K562 (cell line): ENCODE measurements around the gene POR. TPM values are rescaled to one million over a fixed set of nuclear protein-coding genes. Genes with fewer than 3 reads are reported as not detected.

Experiments used
- ADNP ChIP-seq: fragments of 200-800 bp; sonication (Bioruptor generic); IDR thresholded peaks from 2 replicates; pipeline ENCODE4 v1.6.1; 2016; ENCODE audit warnings: missing genetic modification characterization, missing compliant biosample characterization
- C11orf30 ChIP-seq: fragments of 450-650 bp; IDR thresholded peaks from 2 replicates; pipeline ENCODE4 v1.6.1; 2016; ENCODE audit warnings: low read depth, mild to moderate bottlenecking
- CEBPG ChIP-seq, 3 experiments: fragments of 200-800 bp in 1 of 3; sonication (Bioruptor generic) in 1 of 3; sonication (generic) in 1 of 3; formaldehyde crosslinking in 1 of 3; IDR thresholded peaks in 2 of 3; conservative IDR thresholded peaks in 1 of 3; 2 replicates each; pipeline versions ENCODE4 v1.6.1 to v1.8.0; 2016 to 2022; ENCODE audit warnings: missing compliant biosample characterization in 2 of 3, missing genetic modification characterization in 2 of 3, mild to moderate bottlenecking in 1 of 3, missing genetic modification reagents in 1 of 3
- DACH1 ChIP-seq: fragments of 450-650 bp; IDR thresholded peaks from 2 replicates; pipeline ENCODE4 v1.6.1; 2018; ENCODE audit not compliant: partially characterized antibody
- DMBX1 ChIP-seq: fragments of 250-450 bp; sonication (Bioruptor Pico); IDR thresholded peaks from 2 replicates; pipeline ENCODE4 v1.8.0; 2022; ENCODE audit warnings: inconsistent platforms, mild to moderate bottlenecking, moderate library complexity, borderline replicate concordance
- EP300 ChIP-seq: IDR thresholded peaks from 2 replicates; pipeline ENCODE4 v1.6.1; 2012; ENCODE audit warnings: low read length, improper control_type of control experiment
- ETV5 ChIP-seq: sonication (generic); formaldehyde crosslinking; IDR thresholded peaks from 2 replicates; pipeline ENCODE4 v1.4.0; 2020; ENCODE audit warnings: low read depth, mild to moderate bottlenecking, missing genetic modification reagents
- FOS ChIP-seq: IDR thresholded peaks from 3 replicates; pipeline ENCODE4 v1.6.1; 2011; ENCODE audit not compliant: insufficient read length; ENCODE audit errors: extremely low read depth
- MYC ChIP-seq, 2 experiments: fragments of 250-450 bp in 1 of 2; sonication (Bioruptor Pico) in 1 of 2; IDR thresholded peaks; 2 replicates each; pipeline versions ENCODE4 v1.5.1 to v1.6.1; 2012 to 2021; ENCODE audit warnings: low read depth in 2 of 2, borderline replicate concordance in 1 of 2, improper control_type of control experiment in 1 of 2, low read length in 1 of 2, mild to moderate bottlenecking in 1 of 2, moderate library complexity in 1 of 2
- NCOA6 ChIP-seq: fragments of 450-650 bp; IDR thresholded peaks from 2 replicates; pipeline ENCODE4 v1.6.1; 2017; ENCODE audit warnings: mild to moderate bottlenecking
- NR2C1 ChIP-seq, 2 experiments: fragments of 450-650 bp; IDR thresholded peaks; 2 replicates each; pipeline ENCODE4 v1.6.1; 2017; ENCODE audit warnings: mild to moderate bottlenecking in 2 of 2, antibody characterized with exemption in 1 of 2, inconsistent platforms in 1 of 2, missing compliant biosample characterization in 1 of 2, missing genetic modification characterization in 1 of 2
- RUNX1 ChIP-seq: sonication (generic); IDR thresholded peaks from 2 replicates; pipeline ENCODE4 v1.6.1; 2016; ENCODE audit warnings: antibody characterized with exemption, low read depth
- SFPQ ChIP-seq: fragments of 200-400 bp; formaldehyde crosslinking; IDR thresholded peaks from 2 replicates; pipeline ENCODE4 v1.6.1; 2017; ENCODE audit warnings: mild to moderate bottlenecking, low read depth, low read length, moderate library complexity
- STAT6 ChIP-seq: sonication (generic); formaldehyde crosslinking; IDR thresholded peaks from 2 replicates; pipeline ENCODE4 v1.8.1; 2023; ENCODE audit warnings: mild to moderate bottlenecking, missing genetic modification reagents
- TAF15 ChIP-seq: fragments of 200-400 bp; formaldehyde crosslinking; IDR thresholded peaks from 2 replicates; pipeline ENCODE4 v1.6.1; 2017; ENCODE audit warnings: mild to moderate bottlenecking, low read depth, low read length, moderate library complexity
- TOE1 ChIP-seq, 2 experiments: fragments of 450-650 bp in 1 of 2; sonication (generic) in 1 of 2; formaldehyde crosslinking in 1 of 2; IDR thresholded peaks; 2 replicates each; pipeline versions ENCODE4 v1.7.1 to v1.8.0; 2016 to 2022; ENCODE audit warnings: borderline replicate concordance in 2 of 2, mild to moderate bottlenecking in 2 of 2, antibody characterized with exemption in 1 of 2, inconsistent platforms in 1 of 2, low read depth in 1 of 2, missing genetic modification reagents in 1 of 2, moderate library complexity in 1 of 2
- ZFP36 ChIP-seq: fragments of 150-350 bp; IDR thresholded peaks from 2 replicates; pipeline ENCODE4 v1.6.1; 2018; ENCODE audit warnings: low read length, low read depth; ENCODE audit not compliant: partially characterized antibody
- ZNF436 ChIP-seq: fragments of 250-450, 450-650 bp; sonication (Bioruptor Pico); formaldehyde crosslinking; IDR thresholded peaks from 2 replicates; pipeline ENCODE4 v1.7.0; 2020; ENCODE audit warnings: mild to moderate bottlenecking
- polyA plus RNA-seq, 8 experiments: library from polyadenylated mRNA; depleted of rRNA in 4 of 8; stranded (reverse) in 5 of 8; unstranded in 3 of 8; fragments of >200 nt; fragmentation: Nextera tagmentation in 2 of 8; fragmentation: Illumina TruSeq in 1 of 8; extraction: Ambion mirVana in 2 of 8; extraction: Trizol in 1 of 8; gene quantifications; 2 replicates each; pipeline versions ENCODE4 v1.2.1 to v1.2.3, GENCODE V29; 2011 to 2014; ENCODE audit warnings: inconsistent platforms in 1 of 8, missing spikeins in 1 of 8
- total RNA-seq, 7 experiments: library from RNA; depleted of rRNA in 6 of 7; stranded (reverse); fragments of >200 nt in 6 of 7; fragmentation: Illumina TruSeq in 2 of 7; extraction: Trizol in 2 of 7; gene quantifications; 2 replicates each; pipeline versions ENCODE4 v1.2.1 to v1.2.3, GENCODE V29; 2011 to 2021; ENCODE audit warnings: low replicate concordance in 1 of 7
- TF ChIP-seq, protein P1 (sequence below): sonication (generic); formaldehyde crosslinking; IDR thresholded peaks from 2 replicates; pipeline ENCODE4 v1.8.1; 2023; ENCODE audit warnings: mild to moderate bottlenecking, missing genetic modification reagents, moderate library complexity

POR gene
- total and polyA plus RNA-seq, 9 of the 15 experiments (the other 6 are each of a cell fraction or from before 2014, with no cell fraction given): 4.7 to 142 (median 40.8) TPM

DNA sequence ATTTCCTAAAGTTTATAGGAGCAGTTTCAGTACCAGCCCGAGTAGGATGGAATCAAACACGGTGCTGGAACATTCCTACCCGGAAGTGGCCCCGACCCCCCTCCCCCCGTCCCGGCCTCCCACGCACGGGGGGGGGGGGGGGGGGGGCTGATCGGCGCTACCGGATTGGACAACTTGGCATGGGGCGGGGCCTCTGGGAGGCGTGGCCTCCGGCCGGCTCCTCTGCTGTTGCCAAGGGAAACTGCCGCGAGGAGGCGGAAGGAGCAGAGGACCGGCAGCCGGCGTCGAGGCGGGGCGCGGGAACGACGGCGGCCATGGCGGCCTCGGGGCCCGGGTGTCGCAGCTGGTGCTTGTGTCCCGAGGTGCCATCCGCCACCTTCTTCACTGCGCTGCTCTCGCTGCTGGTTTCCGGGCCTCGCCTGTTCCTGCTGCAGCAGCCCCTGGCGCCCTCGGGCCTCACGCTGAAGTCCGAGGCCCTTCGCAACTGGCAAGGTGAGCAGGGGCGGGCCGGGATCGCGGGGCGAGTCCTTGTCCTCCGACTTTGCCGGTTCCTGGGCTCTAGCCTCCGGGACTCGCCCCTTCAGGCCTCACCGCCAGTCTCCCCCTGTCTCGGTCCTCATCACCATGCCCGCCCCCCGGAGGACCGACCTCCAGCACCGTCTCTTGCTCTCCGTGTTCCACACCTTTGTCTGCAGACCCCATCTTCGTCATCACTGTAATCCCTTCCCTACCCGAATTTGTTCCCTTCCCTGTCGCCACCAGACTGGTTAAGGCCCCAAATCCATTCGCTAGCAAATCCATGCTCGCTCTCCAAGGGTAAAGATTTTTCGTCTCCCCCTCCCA lies 36.0 kb upstream of the POR start, which contains the start of gene RHBDD2 (continued):
- TF ChIP-seq, protein P1, sequence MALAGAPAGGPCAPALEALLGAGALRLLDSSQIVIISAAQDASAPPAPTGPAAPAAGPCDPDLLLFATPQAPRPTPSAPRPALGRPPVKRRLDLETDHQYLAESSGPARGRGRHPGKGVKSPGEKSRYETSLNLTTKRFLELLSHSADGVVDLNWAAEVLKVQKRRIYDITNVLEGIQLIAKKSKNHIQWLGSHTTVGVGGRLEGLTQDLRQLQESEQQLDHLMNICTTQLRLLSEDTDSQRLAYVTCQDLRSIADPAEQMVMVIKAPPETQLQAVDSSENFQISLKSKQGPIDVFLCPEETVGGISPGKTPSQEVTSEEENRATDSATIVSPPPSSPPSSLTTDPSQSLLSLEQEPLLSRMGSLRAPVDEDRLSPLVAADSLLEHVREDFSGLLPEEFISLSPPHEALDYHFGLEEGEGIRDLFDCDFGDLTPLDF: peak; percentile 73; the same call in 1 of the 2 replicates
- peak; percentile 43 for TF ChIP-seq DACH1
- TF ChIP-seq ZNF436: no peak
- TF ChIP-seq SFPQ: no peak
- TF ChIP-seq NCOA6: peak; percentile 85
- TF ChIP-seq TAF15: no peak
- TF ChIP-seq TOE1 (IDR thresholded peaks at IDR 0.05; ENCODE audit: borderline replicate concordance): no peak; the same call in none of the 2 replicates
- peak; percentile 87; the same call in 1 of the 2 replicates for TF ChIP-seq TOE1 (CRISPR knock-in tag; IDR thresholded peaks at IDR 0.05; ENCODE audit: borderline replicate concordance, low read depth)
- TF ChIP-seq FOS: no peak
- 0 out of 2 replicates have a peak, but pooled peaks have one; percentile 31 for TF ChIP-seq CEBPG (CRISPR knock-in tag; IDR thresholded peaks at IDR 0.05)
- TF ChIP-seq CEBPG (tag; conservative IDR thresholded peaks at IDR 0.05 in 1 of 2, IDR thresholded peaks at IDR 0.05 in 1 of 2): no peak
- no peak for TF ChIP-seq NR2C1 (IDR thresholded peaks at IDR 0.05)
- TF ChIP-seq NR2C1 (tag; IDR thresholded peaks at IDR 0.05): no peak
- TF ChIP-seq ZFP36: no peak
- no peak for TF ChIP-seq C11orf30
- no peak for TF ChIP-seq ADNP (tag)
- TF ChIP-seq ETV5: peak; percentile 88
- TF ChIP-seq RUNX1: peak; percentile 56; the same call in 1 of the 2 replicates
- TF ChIP-seq MYC (IDR thresholded peaks at IDR 0.05; ENCODE audit: low read depth, low read length): peak; percentile 68
- peak; percentile 70 for TF ChIP-seq MYC (CRISPR knock-in tag; IDR thresholded peaks at IDR 0.05; ENCODE audit: borderline replicate concordance, low read depth)
- TF ChIP-seq STAT6: peak; percentile 43; the same call in 1 of the 2 replicates
- no peak for TF ChIP-seq DMBX1 (CRISPR knock-in tag)
- TF ChIP-seq EP300: 0 out of 2 replicates have a peak, but pooled peaks have one; percentile 10
